ENCODE data around the gene CASP12. TPM values are rescaled to one million over a fixed set of nuclear protein-coding genes. Genes with fewer than 3 reads are reported as not detected.

The CASP12 gene
- total and polyA plus RNA-seq, 9 of the 15 experiments (the other 6 are each of a cell fraction or from before 2014, with no cell fraction given): not detected

- in situ Hi-C loops (cut with MboI): no loop called here
- H2AFZ ChIP-seq (ENCODE audit: low read depth, low read length): no peak overlapping the region
Measured at GRCh38 chr11:104898685-104899013, 389 bp upstream of the CASP12 start.

GRCh38 chr11:104895634-104896033 is 2.6 kb downstream of the CASP12 start:
- H3K36me3 ChIP-seq (ENCODE audit: control insufficient read depth, insufficient read depth, low read length): no peaks in the 10 kb centered on the region
- H3K27me3 ChIP-seq (ENCODE audit: control insufficient read depth in 2 of 2, insufficient read depth in 2 of 2, low read length in 2 of 2): no peaks in the 10 kb centered on the region
- in situ Hi-C loops (cut with MboI): no loop called here
- intact Hi-C loops (cut with micrococcal nuclease): no loop called here
- H3K9me1 ChIP-seq (ENCODE audit: control insufficient read depth, insufficient read depth, low read length): no peaks in the 10 kb centered on the region
- ChIA-PET POLR2A (no interaction called here), CTCF (ENCODE audit: low intra/inter-chr PET ratio) (no interaction called here)
- FAIRE-seq (no peak), DNase-seq (ENCODE audit: extremely low read depth in 1 of 4, low spot score in 3 of 4) (no peak), ATAC-seq (no peak)
- H3K9ac ChIP-seq (ENCODE audit: insufficient read depth in 1 of 2, low read depth in 2 of 2, low read length in 2 of 2): no peak overlapping the region
- no TSS peak for BruUV-seq (replicated peaks)
- H3K9me3 ChIP-seq (replicated peaks; ENCODE audit: control insufficient read depth, insufficient read depth, low read depth, low read length): no peaks in the 10 kb centered on the region
- no peak overlapping the region for H3K27ac ChIP-seq (ENCODE audit: extremely low read depth, low read depth, low read length)
- no peak overlapping the region for H3K4me3 ChIP-seq
- H3K4me2 ChIP-seq (ENCODE audit: insufficient read depth, low read length): no peak overlapping the region
- 0% methylated on average over 2 of the region's 2 CpGs for WGBS (ENCODE audit: insufficient coverage, low coverage, missing lambda C conversion rate)
- H3K79me2 ChIP-seq (ENCODE audit: control insufficient read depth, insufficient read depth, low read length): no peaks in the 10 kb centered on the region
- H4K20me1 ChIP-seq (replicated peaks; ENCODE audit: control insufficient read depth, insufficient read depth, low read length): no peaks in the 10 kb centered on the region
- H3K4me1 ChIP-seq (replicated peaks in 1 of 2; ENCODE audit: control insufficient read depth in 2 of 2, insufficient read depth in 2 of 2, low read length in 2 of 2): no peaks in the 10 kb centered on the region
- no peak overlapping the region for H2AFZ ChIP-seq (ENCODE audit: low read depth, low read length)
- TF ChIP-seq HEY1 (CRISPR knock-in tag; IDR thresholded peaks at IDR 0.05; ENCODE audit: borderline replicate concordance) (no peak), ELF4 (CRISPR knock-in tag; IDR thresholded peaks at IDR 0.05) (no peak), EWSR1 (IDR thresholded peaks at IDR 0.05; ENCODE audit: borderline replicate concordance, low read depth, partially characterized antibody) (no peak), ATF7 (IDR thresholded peaks at IDR 0.05) (no peak), ELK1 (CRISPR knock-in tag; IDR thresholded peaks at IDR 0.05) (no peak), ZNF12 (CRISPR knock-in tag; IDR thresholded peaks at IDR 0.05) (no peak), RFX7 (CRISPR knock-in tag; IDR thresholded peaks at IDR 0.05) (no peak), FOS (IDR thresholded peaks at IDR 0.05; ENCODE audit: extremely low read depth, insufficient read length) (no peak), TRIM24 (IDR thresholded peaks at IDR 0.05) (no peak), SP1 (CRISPR knock-in tag; IDR thresholded peaks at IDR 0.05) (no peak)

More at GRCh38 chr11:104898685-104899013, 389 bp upstream of the CASP12 start:
- no peaks in the 10 kb centered on the region for H3K27me3 ChIP-seq (ENCODE audit: control insufficient read depth in 2 of 2, insufficient read depth in 2 of 2, low read length in 2 of 2)
- no peak for ATAC-seq
- H3K9ac ChIP-seq (ENCODE audit: insufficient read depth in 1 of 2, low read depth in 2 of 2, low read length in 2 of 2): no peak overlapping the region
- H3K9me3 ChIP-seq (replicated peaks; ENCODE audit: control insufficient read depth, insufficient read depth, low read depth, low read length): no peaks in the 10 kb centered on the region
- intact Hi-C loops (cut with micrococcal nuclease): no loop called here
- H3K79me2 ChIP-seq (ENCODE audit: control insufficient read depth, insufficient read depth, low read length): no peaks in the 10 kb centered on the region
- ChIA-PET CTCF (ENCODE audit: low intra/inter-chr PET ratio) (no interaction called here), POLR2A (no interaction called here)
- no peak for DNase-seq (ENCODE audit: extremely low read depth in 1 of 4, low spot score in 3 of 4)
- H3K4me3 ChIP-seq: no peak overlapping the region
- TF ChIP-seq GTF2E2 (tag; IDR thresholded peaks at IDR 0.05) (no peak), STAG1 (CRISPR knock-in tag; IDR thresholded peaks at IDR 0.05; ENCODE audit: borderline replicate concordance) (no peak), ZNF174 (CRISPR knock-in tag; IDR thresholded peaks at IDR 0.05) (no peak), THAP7 (CRISPR knock-in tag; IDR thresholded peaks at IDR 0.05) (no peak), MTA1 (IDR thresholded peaks at IDR 0.05; ENCODE audit: borderline replicate concordance) (no peak), PPARD (CRISPR knock-in tag; IDR thresholded peaks at IDR 0.05) (no peak)
- H3K9me1 ChIP-seq (ENCODE audit: control insufficient read depth, insufficient read depth, low read length): no peaks in the 10 kb centered on the region
- no TSS peak for BruUV-seq (replicated peaks)
- H3K4me2 ChIP-seq (ENCODE audit: insufficient read depth, low read length): no peak overlapping the region
- H4K20me1 ChIP-seq (replicated peaks; ENCODE audit: control insufficient read depth, insufficient read depth, low read length): no peaks in the 10 kb centered on the region
- 0% methylated on average over 1 of the region's 1 CpG for WGBS (ENCODE audit: insufficient coverage, low coverage, missing lambda C conversion rate)
- no peaks in the 10 kb centered on the region for H3K36me3 ChIP-seq (ENCODE audit: control insufficient read depth, insufficient read depth, low read length)
- no peak overlapping the region for H3K27ac ChIP-seq (ENCODE audit: extremely low read depth, low read depth, low read length)
- FAIRE-seq: no peak
- H3K4me1 ChIP-seq (replicated peaks in 1 of 2; ENCODE audit: control insufficient read depth in 2 of 2, insufficient read depth in 2 of 2, low read length in 2 of 2): no peaks in the 10 kb centered on the region
